Uterus (tissue), 2 donors: ENCODE data around the gene SPATC1L.

Experiments
- CTCF ChIP-seq, 4 experiments: fragments of 200-600 bp in 2 of 4; fragments of 450-650 bp in 2 of 4; sonication (generic) in 2 of 4; IDR thresholded peaks; one replicate each; pipeline ENCODE4 v1.5.1; 2016 to 2019; ENCODE audit warnings: antibody characterized with exemption in 4 of 4, mild to moderate bottlenecking in 2 of 4, moderate library complexity in 1 of 4
- POLR2A ChIP-seq, 2 donors: fragments of 450-650 bp; IDR thresholded peaks; one replicate each; pipeline ENCODE4 v1.6.1; 2016; ENCODE audit warnings: antibody characterized with exemption in 2 of 2, mild to moderate bottlenecking in 1 of 2, moderate library complexity in 1 of 2

- TF ChIP-seq CTCF (IDR thresholded peaks at IDR 0.05) (no peak), POLR2A (IDR thresholded peaks at IDR 0.05) (no peak)
Observed at GRCh38 chr21:46229923-46230260, 45.6 kb upstream of the SPATC1L start.
